CD14-positive monocyte (primary cell): ENCODE data around the gene YOD1. TPM values are rescaled to one million over a fixed set of nuclear protein-coding genes. Genes with fewer than 3 reads are reported as not detected.

Experiments
- DNase-seq, 3 donors: peaks; one replicate each; pipeline ENCODE4 v3.0.0-alpha.2; 2011 to 2022
- H2AFZ ChIP-seq: 2 replicates; pipeline ENCODE4 v1.6.0; 2012; ENCODE audit warnings: mild to moderate bottlenecking, low read depth, low read length, inconsistent platforms; ENCODE audit not compliant: insufficient read depth, poor library complexity, severe bottlenecking
- H3K27ac ChIP-seq, 2 donors: 1 replicate in 1 of 2; 2 replicates in 1 of 2; pipeline ENCODE4 v1.5.1; 2012 to 2013; ENCODE audit warnings: low read length in 2 of 2, control low read depth in 1 of 2, inconsistent platforms in 1 of 2, low read depth in 1 of 2, mild to moderate bottlenecking in 1 of 2
- H3K27me3 ChIP-seq, 2 donors: one replicate each; pipeline versions ENCODE4 v1.6.0 to v1.6.1; 2011 to 2013; ENCODE audit warnings: low read length in 2 of 2; ENCODE audit not compliant: control insufficient read depth in 2 of 2, insufficient read depth in 2 of 2
- H3K36me3 ChIP-seq, 2 donors: replicated peaks in 1 of 2; 1 replicate in 1 of 2; 2 replicates in 1 of 2; pipeline versions ENCODE4 v1.5.1 to v1.6.1; 2012 to 2013; ENCODE audit warnings: low read length in 2 of 2, control low read depth in 1 of 2, inconsistent platforms in 1 of 2, mild to moderate bottlenecking in 1 of 2; ENCODE audit not compliant: insufficient read depth in 2 of 2, control insufficient read depth in 1 of 2
- H3K4me1 ChIP-seq, 2 donors: 1 replicate in 1 of 2; 2 replicates in 1 of 2; pipeline versions ENCODE4 v1.5.1 to v1.6.1; 2012 to 2013; ENCODE audit warnings: low read length in 2 of 2, control low read depth in 1 of 2, inconsistent platforms in 1 of 2, mild to moderate bottlenecking in 1 of 2, moderate library complexity in 1 of 2; ENCODE audit not compliant: insufficient read depth in 2 of 2, control insufficient read depth in 1 of 2
- H3K4me2 ChIP-seq: replicated peaks from 2 replicates; pipeline ENCODE3; 2012; ENCODE audit warnings: low read length, moderate library complexity, mild to moderate bottlenecking; ENCODE audit not compliant: poor library complexity, severe bottlenecking; ENCODE audit errors: extremely low read depth
- H3K4me3 ChIP-seq, 3 experiments: fragments of 200-600 bp in 1 of 3; sonication (generic) in 1 of 3; replicated peaks in 1 of 3; 1 replicate in 2 of 3; 2 replicates in 1 of 3; pipeline ENCODE4 v1.5.1; 2011 to 2013; ENCODE audit warnings: low read length in 3 of 3, mild to moderate bottlenecking in 3 of 3, control low read depth in 2 of 3, low read depth in 2 of 3, inconsistent platforms in 1 of 3, moderate library complexity in 1 of 3
- H3K79me2 ChIP-seq: 2 replicates; pipeline ENCODE4 v1.6.0; 2012; ENCODE audit warnings: mild to moderate bottlenecking, control low read depth, inconsistent platforms, low read length, moderate library complexity; ENCODE audit not compliant: insufficient read depth
- H3K9ac ChIP-seq: 2 replicates; pipeline ENCODE4 v1.6.0; 2017; ENCODE audit warnings: low read length, mild to moderate bottlenecking; ENCODE audit not compliant: insufficient read depth, poor library complexity, severe bottlenecking
- H3K9me3 ChIP-seq, 2 donors: replicated peaks in 1 of 2; 1 replicate in 1 of 2; 2 replicates in 1 of 2; pipeline versions ENCODE4 v1.5.1 to v1.6.1; 2012 to 2013; ENCODE audit warnings: low read length in 2 of 2, control low read depth in 1 of 2; ENCODE audit not compliant: control insufficient read depth in 1 of 2, insufficient read depth in 1 of 2
- H4K20me1 ChIP-seq: 2 replicates; pipeline ENCODE4 v1.6.0; 2012; ENCODE audit warnings: mild to moderate bottlenecking, low read length, control low read depth, moderate library complexity; ENCODE audit not compliant: insufficient read depth
- H3K27ac Mint-ChIP-seq, 7 donors: one replicate each; pipeline ENCODE4 v1.8.0; 2020; ENCODE audit warnings: mild to moderate bottlenecking in 7 of 7, mixed read lengths in 7 of 7, moderate library complexity in 6 of 7, inconsistent platforms in 2 of 7
- H3K27me3 Mint-ChIP-seq, 3 donors: one replicate each; pipeline ENCODE4 v1.8.0; 2021 to 2022; ENCODE audit warnings: low read depth in 3 of 3, mild to moderate bottlenecking in 3 of 3, mixed read lengths in 3 of 3, moderate library complexity in 3 of 3, inconsistent platforms in 1 of 3
- H3K36me3 Mint-ChIP-seq, 2 donors: one replicate each; pipeline ENCODE4 v1.8.0; 2020; ENCODE audit warnings: mixed read lengths in 2 of 2, inconsistent platforms in 1 of 2, mild to moderate bottlenecking in 1 of 2
- H3K4me1 Mint-ChIP-seq: one replicate; pipeline ENCODE4 v1.8.0; 2020; ENCODE audit warnings: mild to moderate bottlenecking, mixed read lengths
- H3K4me3 Mint-ChIP-seq, 2 donors: one replicate each; pipeline ENCODE4 v1.8.0; 2020; ENCODE audit warnings: mild to moderate bottlenecking in 2 of 2, mixed read lengths in 2 of 2, moderate library complexity in 1 of 2
- H3K9me3 Mint-ChIP-seq, 7 donors: one replicate each; pipeline ENCODE4 v1.8.0; 2020 to 2022; ENCODE audit warnings: mixed read lengths in 7 of 7, mild to moderate bottlenecking in 6 of 7, moderate library complexity in 6 of 7, inconsistent platforms in 2 of 7
- WGBS: methylation state at CpG from one replicate; pipeline ENCODE4 v1.1.5; 2013; ENCODE audit warnings: missing lambda C conversion rate; ENCODE audit not compliant: insufficient coverage; 5-methylcytosine and 5-hydroxymethylcytosine counted together
- intact Hi-C, 2 donors: fragments of 100-400 bp; cut with micrococcal nuclease; formaldehyde crosslinking; loops; one replicate each; pipeline versions ENCODE4 v1.15.0 to v1.15.1; 2023
- polyA plus RNA-seq, 3 donors: library from polyadenylated mRNA; depleted of rRNA in 1 of 3; unstranded in 2 of 3; stranded (reverse) in 1 of 3; fragments of 300-500 nt in 2 of 3; fragments of >200 nt in 1 of 3; fragmentation: Illumina TruSeq in 2 of 3; gene quantifications; 1 replicate in 2 of 3; 2 replicates in 1 of 3; pipeline ENCODE4 v1.2.3, GENCODE V29; 2012 to 2021
- TF ChIP-seq, protein P1 (sequence below): fragments of 200-600 bp; IDR thresholded peaks from one replicate; pipeline ENCODE4 v1.8.0; 2022; ENCODE audit warnings: antibody characterized with exemption, mild to moderate bottlenecking

Gene YOD1
- polyA plus RNA-seq, 3 donors, result 1.6 to 8.2 (median 1.7) TPM

- H3K4me2 ChIP-seq, result no peak overlapping the region
- H2AFZ ChIP-seq, result no peak overlapping the region
- TF ChIP-seq, protein P1, sequence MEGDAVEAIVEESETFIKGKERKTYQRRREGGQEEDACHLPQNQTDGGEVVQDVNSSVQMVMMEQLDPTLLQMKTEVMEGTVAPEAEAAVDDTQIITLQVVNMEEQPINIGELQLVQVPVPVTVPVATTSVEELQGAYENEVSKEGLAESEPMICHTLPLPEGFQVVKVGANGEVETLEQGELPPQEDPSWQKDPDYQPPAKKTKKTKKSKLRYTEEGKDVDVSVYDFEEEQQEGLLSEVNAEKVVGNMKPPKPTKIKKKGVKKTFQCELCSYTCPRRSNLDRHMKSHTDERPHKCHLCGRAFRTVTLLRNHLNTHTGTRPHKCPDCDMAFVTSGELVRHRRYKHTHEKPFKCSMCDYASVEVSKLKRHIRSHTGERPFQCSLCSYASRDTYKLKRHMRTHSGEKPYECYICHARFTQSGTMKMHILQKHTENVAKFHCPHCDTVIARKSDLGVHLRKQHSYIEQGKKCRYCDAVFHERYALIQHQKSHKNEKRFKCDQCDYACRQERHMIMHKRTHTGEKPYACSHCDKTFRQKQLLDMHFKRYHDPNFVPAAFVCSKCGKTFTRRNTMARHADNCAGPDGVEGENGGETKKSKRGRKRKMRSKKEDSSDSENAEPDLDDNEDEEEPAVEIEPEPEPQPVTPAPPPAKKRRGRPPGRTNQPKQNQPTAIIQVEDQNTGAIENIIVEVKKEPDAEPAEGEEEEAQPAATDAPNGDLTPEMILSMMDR, result no peak
- Mint-ChIP-seq H3K27ac (peak overlapping the region in 3 of 7 donors; percentile 3 to 11 (median 7)), H3K36me3 (peaks cover 0 to 2% of the 10 kb centered on the region in 2 donors), H3K4me3 (peak overlapping the region in 1 of 2 donors; percentile 69), H3K9me3 (peaks cover 0 to 2% (median 0%) of the 10 kb centered on the region in 7 donors), H3K4me1 (peaks cover 31% of the 10 kb centered on the region), H3K27me3 (no peaks in the 10 kb centered on the region)
- peaks cover 6 to 9% of the 10 kb centered on the region in 2 donors for H3K4me1 ChIP-seq
- no peaks in the 10 kb centered on the region for H3K27me3 ChIP-seq
- H3K9ac ChIP-seq, result no peak overlapping the region
- intact Hi-C loops, result no loop called here
- H4K20me1 ChIP-seq, result no peaks in the 10 kb centered on the region
- 71% methylated on average over 1 of the region's 7 CpGs for WGBS
- no peak overlapping the region for H3K4me3 ChIP-seq
- H3K27ac ChIP-seq, result no peak overlapping the region
- H3K36me3 ChIP-seq, result no peaks in the 10 kb centered on the region
- H3K79me2 ChIP-seq, result no peaks in the 10 kb centered on the region
- no peaks in the 10 kb centered on the region for H3K9me3 ChIP-seq
- DNase-seq, result peak; percentile 33 to 75 (median 40)
Measured at GRCh38 chr1:207017615-207018559, 33.1 kb downstream of the YOD1 start.

DNA sequence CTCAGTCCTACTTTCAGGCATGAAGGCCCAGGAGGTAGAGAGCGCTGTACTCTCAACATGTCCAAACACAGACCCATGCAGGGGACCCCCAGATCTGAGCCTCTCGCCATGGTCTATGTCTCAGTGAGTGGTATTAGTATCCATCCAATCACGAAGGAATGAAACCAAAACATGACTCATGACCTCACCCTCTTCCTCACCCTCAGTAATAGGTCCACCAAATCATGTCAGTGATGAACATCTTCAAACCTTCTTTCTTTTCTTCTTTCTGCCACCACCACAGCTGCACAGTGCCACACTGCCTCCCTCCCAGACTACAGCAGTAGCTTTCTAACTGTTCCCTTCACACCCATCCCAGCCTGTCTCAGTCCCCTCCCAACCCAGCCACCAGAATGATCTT, 35.2 kb downstream of the YOD1 start:
- H3K4me2 ChIP-seq, result no peak overlapping the region
- peaks cover 0 to under 1% of the 10 kb centered on the region in 2 donors for H3K36me3 Mint-ChIP-seq
- no peaks in the 10 kb centered on the region for H3K36me3 ChIP-seq
- no peak overlapping the region for H3K4me3 ChIP-seq
- peaks cover 26% of the 10 kb centered on the region for H3K4me1 Mint-ChIP-seq
- 100% methylated on average over 1 of the region's 3 CpGs for WGBS
- peaks cover 2% of the 10 kb centered on the region in 3 donors for H3K27me3 Mint-ChIP-seq
- H3K9ac ChIP-seq, result no peak overlapping the region
- H3K4me1 ChIP-seq, result peaks cover 6 to 9% of the 10 kb centered on the region in 2 donors
- H3K27ac Mint-ChIP-seq, result no peak overlapping the region
- peaks cover 0 to 2% (median 0%) of the 10 kb centered on the region in 7 donors for H3K9me3 Mint-ChIP-seq
- H2AFZ ChIP-seq, result no peak overlapping the region
- H4K20me1 ChIP-seq, result no peaks in the 10 kb centered on the region
- H3K9me3 ChIP-seq, result no peaks in the 10 kb centered on the region
- no peaks in the 10 kb centered on the region for H3K79me2 ChIP-seq
- TF ChIP-seq, protein P1, result no peak
- no peaks in the 10 kb centered on the region for H3K27me3 ChIP-seq
- DNase-seq, result no peak
- H3K4me3 Mint-ChIP-seq, result no peak overlapping the region
- intact Hi-C loops, result no loop called here
- no peak overlapping the region for H3K27ac ChIP-seq
